Measurements from ENCODE around the gene POLR2M.

Gene POLR2M

DNA sequence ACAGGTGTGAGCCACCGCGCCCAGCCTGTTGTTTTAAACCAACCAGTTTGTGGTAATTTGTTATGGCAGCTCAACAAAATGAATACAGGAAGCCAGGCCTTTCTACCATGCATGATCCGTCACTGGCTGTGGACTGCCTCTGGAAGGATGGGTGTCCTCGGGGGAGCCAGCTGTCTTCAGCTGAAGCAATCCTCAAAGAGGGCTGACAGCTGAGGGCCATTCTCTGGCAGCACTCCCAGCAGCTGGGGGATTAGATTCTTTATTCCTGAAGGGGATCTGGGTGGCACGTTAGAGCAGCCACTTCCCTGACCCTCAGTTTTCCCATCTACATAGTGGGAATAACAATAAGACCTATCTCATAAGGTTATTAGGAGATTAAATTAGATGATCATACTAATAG lies 24.4 kb downstream of the POLR2M start:
- Histone ChIP-seq H3K9ac (ENCODE audit: low read depth, low read length, poor library complexity, severe bottlenecking) (no peak overlapping the region), H3K4me1 (ENCODE audit: insufficient read depth, low read length, poor library complexity, severe bottlenecking) (no peaks in the 10 kb centered on the region), H3K9me3 (ENCODE audit: insufficient read depth, low read depth, low read length) (no peaks in the 10 kb centered on the region), H3K27me3 (ENCODE audit: insufficient read depth, low read length, poor library complexity, severe bottlenecking) (no peaks in the 10 kb centered on the region), H4K20me1 (ENCODE audit: insufficient read depth, low read length, poor library complexity, severe bottlenecking) (no peaks in the 10 kb centered on the region), H3K36me3 (ENCODE audit: insufficient read depth, low read length) (no peaks in the 10 kb centered on the region), H3K4me3 (ENCODE audit: low read length, poor library complexity, severe bottlenecking) (no peak overlapping the region), H3F3A (ENCODE audit: low read depth) (no peaks in the 10 kb centered on the region), H3K9me2 (replicated peaks; ENCODE audit: low read depth, low read length) (no peaks in the 10 kb centered on the region), H3K79me2 (ENCODE audit: insufficient read depth, low read length) (no peaks in the 10 kb centered on the region), H2AFZ (ENCODE audit: low read length) (no peak overlapping the region), H3K4me2 (ENCODE audit: low read depth, low read length, poor library complexity, severe bottlenecking) (no peak overlapping the region)
- TF ChIP-seq, protein P1, sequence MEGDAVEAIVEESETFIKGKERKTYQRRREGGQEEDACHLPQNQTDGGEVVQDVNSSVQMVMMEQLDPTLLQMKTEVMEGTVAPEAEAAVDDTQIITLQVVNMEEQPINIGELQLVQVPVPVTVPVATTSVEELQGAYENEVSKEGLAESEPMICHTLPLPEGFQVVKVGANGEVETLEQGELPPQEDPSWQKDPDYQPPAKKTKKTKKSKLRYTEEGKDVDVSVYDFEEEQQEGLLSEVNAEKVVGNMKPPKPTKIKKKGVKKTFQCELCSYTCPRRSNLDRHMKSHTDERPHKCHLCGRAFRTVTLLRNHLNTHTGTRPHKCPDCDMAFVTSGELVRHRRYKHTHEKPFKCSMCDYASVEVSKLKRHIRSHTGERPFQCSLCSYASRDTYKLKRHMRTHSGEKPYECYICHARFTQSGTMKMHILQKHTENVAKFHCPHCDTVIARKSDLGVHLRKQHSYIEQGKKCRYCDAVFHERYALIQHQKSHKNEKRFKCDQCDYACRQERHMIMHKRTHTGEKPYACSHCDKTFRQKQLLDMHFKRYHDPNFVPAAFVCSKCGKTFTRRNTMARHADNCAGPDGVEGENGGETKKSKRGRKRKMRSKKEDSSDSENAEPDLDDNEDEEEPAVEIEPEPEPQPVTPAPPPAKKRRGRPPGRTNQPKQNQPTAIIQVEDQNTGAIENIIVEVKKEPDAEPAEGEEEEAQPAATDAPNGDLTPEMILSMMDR (conservative IDR thresholded peaks at IDR 0.05; ENCODE audit: low read length): no peak
- TF ChIP-seq EZH2phosphoT487 (IDR thresholded peaks at IDR 0.05; ENCODE audit: borderline replicate concordance): no peak

DNA sequence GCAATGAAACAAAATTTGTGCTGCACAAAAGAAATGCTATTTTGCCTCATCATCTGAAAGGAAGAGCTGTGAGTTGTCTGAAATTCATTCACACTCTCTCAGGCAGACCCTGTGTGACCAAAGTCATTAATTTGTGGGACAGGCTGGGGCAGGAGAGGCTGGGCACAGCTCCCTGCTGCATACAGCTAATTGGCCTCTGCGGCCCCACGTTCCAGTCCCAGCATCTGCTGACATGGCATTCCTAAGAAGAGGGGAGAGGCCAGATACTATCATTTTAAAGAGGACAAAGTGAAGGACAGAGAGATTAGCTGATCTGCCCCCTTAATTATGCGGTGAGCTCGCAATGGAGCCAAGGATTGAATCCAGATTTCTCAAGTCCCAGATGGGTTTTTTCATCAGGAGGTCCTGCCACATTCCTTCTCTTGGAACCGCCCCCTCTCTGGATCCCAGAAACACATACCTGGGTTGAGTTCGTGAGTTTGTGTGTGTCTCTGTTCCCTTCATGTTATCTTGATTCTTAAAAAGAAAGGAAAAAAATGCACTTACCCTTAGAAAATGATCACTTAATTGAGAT lies 25.1 kb downstream of the POLR2M start:
- Histone ChIP-seq H3K9me3 (ENCODE audit: insufficient read depth, low read depth, low read length) (no peaks in the 10 kb centered on the region), H3K9ac (ENCODE audit: low read depth, low read length, poor library complexity, severe bottlenecking) (no peak overlapping the region), H3K79me2 (ENCODE audit: insufficient read depth, low read length) (no peaks in the 10 kb centered on the region), H3K4me3 (ENCODE audit: low read length, poor library complexity, severe bottlenecking) (no peak overlapping the region), H3K4me1 (ENCODE audit: insufficient read depth, low read length, poor library complexity, severe bottlenecking) (no peaks in the 10 kb centered on the region), H2AFZ (ENCODE audit: low read length) (no peak overlapping the region), H3K36me3 (ENCODE audit: insufficient read depth, low read length) (no peaks in the 10 kb centered on the region), H3F3A (ENCODE audit: low read depth) (no peaks in the 10 kb centered on the region), H4K20me1 (ENCODE audit: insufficient read depth, low read length, poor library complexity, severe bottlenecking) (no peaks in the 10 kb centered on the region), H3K4me2 (ENCODE audit: low read depth, low read length, poor library complexity, severe bottlenecking) (no peak overlapping the region), H3K9me2 (replicated peaks; ENCODE audit: low read depth, low read length) (no peaks in the 10 kb centered on the region), H3K27me3 (ENCODE audit: insufficient read depth, low read length, poor library complexity, severe bottlenecking) (no peaks in the 10 kb centered on the region)
- no peak for TF ChIP-seq EZH2phosphoT487 (IDR thresholded peaks at IDR 0.05; ENCODE audit: borderline replicate concordance)
- TF ChIP-seq, protein P1 (conservative IDR thresholded peaks at IDR 0.05; ENCODE audit: low read length): no peak

DNA sequence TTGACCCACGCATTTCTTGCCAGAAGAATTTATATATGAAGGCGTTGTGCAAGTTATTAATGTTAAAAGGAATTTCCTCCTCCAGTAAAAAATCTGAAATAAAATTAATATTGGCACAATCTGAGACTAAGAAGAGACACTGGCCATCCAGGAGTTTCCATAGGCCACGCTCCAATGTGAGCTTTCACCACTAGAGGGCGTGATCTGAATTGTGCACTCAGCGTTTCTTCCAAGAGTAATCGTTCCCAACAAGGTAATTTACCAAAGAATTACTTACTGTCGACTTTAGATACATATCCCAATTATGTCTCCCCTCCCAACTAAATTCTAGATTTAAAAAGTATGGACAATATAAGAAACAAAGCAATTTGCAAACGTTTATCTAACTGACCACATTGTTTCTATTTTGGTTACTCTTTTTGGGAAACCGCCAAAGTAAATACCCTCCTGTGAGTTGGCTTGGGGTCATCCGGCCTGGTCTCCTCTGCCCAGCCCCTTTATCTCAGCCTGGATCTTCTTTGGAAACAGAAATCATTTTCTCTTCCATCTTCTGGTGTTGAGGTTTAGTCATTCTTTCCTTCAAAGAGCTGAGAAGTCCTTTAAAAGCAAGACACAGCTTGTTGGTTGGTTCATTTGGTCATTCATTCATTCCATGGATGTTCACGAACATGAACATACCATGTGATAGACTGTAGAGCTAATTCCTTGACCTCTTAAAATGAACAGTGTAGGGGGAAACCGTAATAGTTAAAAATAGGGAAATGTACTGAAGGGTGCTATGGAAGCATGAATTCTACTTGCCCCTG lies 26.2 kb downstream of the POLR2M start:
- Histone ChIP-seq H3K27me3 (ENCODE audit: insufficient read depth, low read length, poor library complexity, severe bottlenecking) (no peaks in the 10 kb centered on the region), H3K9me2 (replicated peaks; ENCODE audit: low read depth, low read length) (no peaks in the 10 kb centered on the region), H3K4me3 (ENCODE audit: low read length, poor library complexity, severe bottlenecking) (no peak overlapping the region), H3K9me3 (ENCODE audit: insufficient read depth, low read depth, low read length) (no peaks in the 10 kb centered on the region), H2AFZ (ENCODE audit: low read length) (no peak overlapping the region), H3K79me2 (ENCODE audit: insufficient read depth, low read length) (no peaks in the 10 kb centered on the region), H3K4me1 (ENCODE audit: insufficient read depth, low read length, poor library complexity, severe bottlenecking) (no peaks in the 10 kb centered on the region), H3K9ac (ENCODE audit: low read depth, low read length, poor library complexity, severe bottlenecking) (no peak overlapping the region), H3K36me3 (ENCODE audit: insufficient read depth, low read length) (no peaks in the 10 kb centered on the region), H4K20me1 (ENCODE audit: insufficient read depth, low read length, poor library complexity, severe bottlenecking) (no peaks in the 10 kb centered on the region), H3F3A (ENCODE audit: low read depth) (no peaks in the 10 kb centered on the region), H3K4me2 (ENCODE audit: low read depth, low read length, poor library complexity, severe bottlenecking) (no peak overlapping the region)
- TF ChIP-seq, protein P1 (conservative IDR thresholded peaks at IDR 0.05; ENCODE audit: low read length): peak; percentile 97
- no peak for TF ChIP-seq EZH2phosphoT487 (IDR thresholded peaks at IDR 0.05; ENCODE audit: borderline replicate concordance)

All from Loucy (cell line).